HG02623 (cell line): ENCODE results near the gene MORC1.
"Not testable (repeated sequence)": the region's sequence is repeated elsewhere in the genome, so short reads cannot be mapped to it uniquely, and the experiment has no call there.

Experiments
- ATAC-seq: cut with Tn5 transposase; IDR thresholded peaks from one replicate; pipeline ENCODE4 v1.9.1; 2021; ENCODE audit warnings: moderate library complexity; ENCODE audit not compliant: unreplicated experiment

The MORC1 gene

GRCh38 chr3:109117939-109118338 is at the start of gene MORC1:
Gene MORC1 (minus strand): TSS chr3:109118134. CDS start chr3:109118059, 75 bp downstream.
- ATAC-seq: no peak

GRCh38 chr3:109165905-109166304 is 48.0 kb upstream of the MORC1 start:
- no peak for ATAC-seq

- ATAC-seq: no peak
Measured at GRCh38 chr3:109161487-109162123, 43.7 kb upstream of the MORC1 start.

- ATAC-seq: no peak
Measured at GRCh38 chr3:109155828-109156227, 37.9 kb upstream of the MORC1 start.

- ATAC-seq: no peak
Measured at GRCh38 chr3:109154979-109155378, 37.0 kb upstream of the MORC1 start.

- ATAC-seq: no peak
Measured at GRCh38 chr3:109152320-109152719, 34.4 kb upstream of the MORC1 start.

GRCh38 chr3:109149078-109149477 is 31.1 kb upstream of the MORC1 start:
- ATAC-seq: no peak

GRCh38 chr3:109143646-109144045 is 25.7 kb upstream of the MORC1 start:
- no peak for ATAC-seq

- no peak for ATAC-seq
Measured at GRCh38 chr3:109140318-109140717, 22.4 kb upstream of the MORC1 start.

- no peak for ATAC-seq
Measured at GRCh38 chr3:109137761-109138160, 19.8 kb upstream of the MORC1 start.

- ATAC-seq: no peak
Measured at GRCh38 chr3:109136523-109136922, 18.6 kb upstream of the MORC1 start, which contains the start of gene C3orf85. Gene C3orf85 (plus strand): TSS chr3:109136719. CDS start chr3:109136848, 129 bp downstream.

- not testable (repeated sequence) for ATAC-seq
Measured at GRCh38 chr3:109133474-109133816, 15.5 kb upstream of the MORC1 start.

GRCh38 chr3:109132801-109133473 is 15.0 kb upstream of the MORC1 start:
- no peak for ATAC-seq

GRCh38 chr3:109131276-109131675 is 13.3 kb upstream of the MORC1 start:
- no peak for ATAC-seq

GRCh38 chr3:109127553-109127952 is 9.6 kb upstream of the MORC1 start:
- no peak for ATAC-seq

GRCh38 chr3:109125902-109126301 is 8.0 kb upstream of the MORC1 start:
- ATAC-seq: no peak

- no peak for ATAC-seq
Measured at GRCh38 chr3:109122690-109123089, 4.8 kb upstream of the MORC1 start.

- ATAC-seq: no peak
Measured at GRCh38 chr3:109118584-109118983, 650 bp upstream of the MORC1 start.

- no peak for ATAC-seq
Measured at GRCh38 chr3:109116031-109116430, 1.9 kb downstream of the MORC1 start.

GRCh38 chr3:109115451-109115850 is 2.5 kb downstream of the MORC1 start:
- no peak for ATAC-seq

- no peak for ATAC-seq
Measured at GRCh38 chr3:109114746-109115145, 3.2 kb downstream of the MORC1 start.

- no peak for ATAC-seq
Measured at GRCh38 chr3:109112946-109113760, 4.8 kb downstream of the MORC1 start.
